Prostate gland (tissue), 2 donors: Measurements from ENCODE around the gene SLIT1. TPM values are rescaled to one million over a fixed set of nuclear protein-coding genes. Genes with fewer than 3 reads are reported as not detected.
"Not testable (repeated sequence)": the region's sequence is repeated elsewhere in the genome, so short reads cannot be mapped to it uniquely, and the experiment has no call there.

Source experiments
- DNase-seq: peaks from one replicate; pipeline ENCODE4 v3.0.0-alpha.2; 2019; ENCODE audit warnings: low spot score
- H3K27ac ChIP-seq, 2 donors: fragments of 200-600 bp; sonication (generic); 2 replicates each; pipeline ENCODE4 v1.5.1; 2017 to 2019
- H3K27me3 ChIP-seq: fragments of 200-600 bp; sonication (generic); replicated peaks from 2 replicates; pipeline ENCODE4 v1.5.1; 2019; ENCODE audit not compliant: insufficient read depth
- H3K36me3 ChIP-seq, 2 donors: fragments of 200-600 bp; sonication (generic); 1 replicate in 1 of 2; 2 replicates in 1 of 2; pipeline versions ENCODE4 v1.5.1 to v1.8.1; 2017 to 2019
- H3K4me1 ChIP-seq: fragments of 200-600 bp; sonication (generic); replicated peaks from 2 replicates; pipeline ENCODE4 v1.5.1; 2019
- H3K4me3 ChIP-seq, 2 donors: fragments of 200-600 bp; sonication (generic); 2 replicates each; pipeline ENCODE4 v1.5.1; 2017 to 2019
- H3K9me3 ChIP-seq: fragments of 200-600 bp; sonication (generic); 2 replicates; pipeline ENCODE4 v1.5.1; 2017
- CTCF ChIP-seq, 4 experiments: fragments of 200-600 bp in 2 of 4; fragments of 450-650 bp in 2 of 4; sonication (generic) in 2 of 4; IDR thresholded peaks; 1 replicate in 3 of 4; 2 replicates in 1 of 4; pipeline ENCODE4 v1.5.1; 2016 to 2019; ENCODE audit warnings: antibody characterized with exemption in 4 of 4, mild to moderate bottlenecking in 2 of 4, moderate library complexity in 2 of 4
- POLR2A ChIP-seq: fragments of 450-650 bp; IDR thresholded peaks from one replicate; pipeline ENCODE4 v1.6.1; 2016; ENCODE audit warnings: antibody characterized with exemption, mild to moderate bottlenecking
- POLR2AphosphoS5 ChIP-seq: sonication (generic); formaldehyde crosslinking; IDR thresholded peaks from one replicate; pipeline ENCODE4 v1.6.1; 2017; ENCODE audit warnings: antibody characterized with exemption
- WGBS: methylation state at CpG from one replicate; pipeline ENCODE4 v1.1.5; 2018; 5-methylcytosine and 5-hydroxymethylcytosine counted together
- intact Hi-C: fragments of 100-400 bp; cut with DNase I; formaldehyde crosslinking; loops from one replicate; pipeline ENCODE4 v1.14.2; 2022
- total RNA-seq, 2 donors: library from RNA; depleted of rRNA; stranded (reverse); fragments of >200 nt; gene quantifications; one replicate each; pipeline ENCODE4 v1.1.0, GENCODE V29; 2016

SLIT1 gene
- total RNA-seq, 2 donors from 2014 or later = 0.59 to 0.91 TPM

- H3K27ac ChIP-seq = no peak overlapping the region
- no peaks in the 10 kb centered on the region for H3K9me3 ChIP-seq
- H3K4me3 ChIP-seq = no peak overlapping the region
- TF ChIP-seq CTCF (IDR thresholded peaks at IDR 0.05) = no peak
- no peak for TF ChIP-seq POLR2A
- TF ChIP-seq POLR2AphosphoS5 = no peak
- peaks cover 4% of the 10 kb centered on the region for H3K4me1 ChIP-seq
- H3K27me3 ChIP-seq = no peaks in the 10 kb centered on the region
- no peak for DNase-seq
- H3K36me3 ChIP-seq = no peaks in the 10 kb centered on the region
- WGBS = 86% methylated on average over 7 of the region's 7 CpGs
- intact Hi-C loops = no loop called here
Observed at GRCh38 chr10:97034301-97034700, 151.5 kb downstream of the SLIT1 start.

GRCh38 chr10:97033841-97034240 is 151.9 kb downstream of the SLIT1 start:
- H3K4me1 ChIP-seq, H3K27ac ChIP-seq, H3K4me3 ChIP-seq, H3K27me3 ChIP-seq, H3K36me3 ChIP-seq, intact Hi-C loops, DNase-seq, H3K9me3 ChIP-seq: not testable (repeated sequence)
- WGBS = 94% methylated on average over 9 of the region's 9 CpGs

GRCh38 chr10:97032624-97033023 is 153.1 kb downstream of the SLIT1 start:
- WGBS = 65% methylated on average over 7 of the region's 7 CpGs
- no peak overlapping the region for H3K27ac ChIP-seq
- no peak for DNase-seq
- no peaks in the 10 kb centered on the region for H3K4me1 ChIP-seq
- H3K36me3 ChIP-seq = no peaks in the 10 kb centered on the region
- H3K27me3 ChIP-seq = no peaks in the 10 kb centered on the region
- H3K9me3 ChIP-seq = no peaks in the 10 kb centered on the region
- H3K4me3 ChIP-seq = no peak overlapping the region
- intact Hi-C loops = no loop called here
- no peak for TF ChIP-seq POLR2AphosphoS5
- TF ChIP-seq POLR2A = no peak
- TF ChIP-seq CTCF (IDR thresholded peaks at IDR 0.05) = no peak

GRCh38 chr10:97031459-97031858 is 154.3 kb downstream of the SLIT1 start:
- no peaks in the 10 kb centered on the region for H3K36me3 ChIP-seq
- intact Hi-C loops = no loop called here
- H3K27me3 ChIP-seq = no peaks in the 10 kb centered on the region
- H3K4me3 ChIP-seq = no peak overlapping the region
- TF ChIP-seq POLR2AphosphoS5 (no peak), CTCF (IDR thresholded peaks at IDR 0.05) (no peak), POLR2A (no peak)
- H3K27ac ChIP-seq = no peak overlapping the region
- DNase-seq = no peak
- no peaks in the 10 kb centered on the region for H3K4me1 ChIP-seq
- no peaks in the 10 kb centered on the region for H3K9me3 ChIP-seq
- WGBS = 96% methylated on average over 8 of the region's 11 CpGs

- H3K27ac ChIP-seq = no peak overlapping the region
- intact Hi-C loops = no loop called here
- TF ChIP-seq POLR2AphosphoS5 = no peak
- no peak for TF ChIP-seq CTCF (IDR thresholded peaks at IDR 0.05)
- TF ChIP-seq POLR2A = no peak
- no peaks in the 10 kb centered on the region for H3K4me1 ChIP-seq
- H3K4me3 ChIP-seq = no peak overlapping the region
- no peak for DNase-seq
- 63% methylated on average over 6 of the region's 6 CpGs for WGBS
- H3K27me3 ChIP-seq = no peaks in the 10 kb centered on the region
- H3K36me3 ChIP-seq = no peaks in the 10 kb centered on the region
- H3K9me3 ChIP-seq = no peaks in the 10 kb centered on the region
Observed at GRCh38 chr10:97030894-97031293, 154.9 kb downstream of the SLIT1 start.
